Motor neuron (in vitro differentiated cells): ENCODE data around the gene SFMBT2. TPM values are rescaled to one million over a fixed set of nuclear protein-coding genes. Genes with fewer than 3 reads are reported as not detected.

ENCODE experiments used
- ATAC-seq, 8 experiments: fragments of 200-7000 bp; cut with Tn5 transposase; replicated peaks in 6 of 8; 2 replicates each; pipeline ENCODE4 v1.8.0; 2021; ENCODE audit warnings: mild to moderate bottlenecking in 8 of 8, moderate library complexity in 8 of 8
- H3K27ac ChIP-seq, 2 donors: fragments of 250-450 bp; sonication (Bioruptor Pico); 2 replicates each; pipeline ENCODE4 v1.9.0; 2021; ENCODE audit warnings: antibody characterized with exemption in 2 of 2, mild to moderate bottlenecking in 2 of 2, moderate library complexity in 1 of 2
- H3K4me1 ChIP-seq, 2 donors: fragments of 250-450 bp; sonication (Bioruptor Pico); replicated peaks in 1 of 2; 2 replicates each; pipeline ENCODE4 v1.6.1; 2021; ENCODE audit warnings: antibody characterized with exemption in 2 of 2, mild to moderate bottlenecking in 2 of 2, moderate library complexity in 1 of 2
- H3K4me3 ChIP-seq, 5 donors: fragments of 250-450 bp; sonication (Bioruptor Pico); 2 replicates each; pipeline ENCODE4 v1.9.0; 2021; ENCODE audit warnings: antibody characterized with exemption in 5 of 5, mild to moderate bottlenecking in 5 of 5, moderate library complexity in 4 of 5
- WGBS, 10 experiments: fragments of 450-650 bp; shearing (Covaris generic); methylation state at CpG; one replicate each; pipeline ENCODE4 v1.0.0; 2022; 5-methylcytosine and 5-hydroxymethylcytosine counted together
- in situ Hi-C, 9 experiments: fragments of 400-800 bp; cut with MboI; loops; one replicate each; pipeline ENCODE4 v1.15.0; 2021; ENCODE audit warnings: low sequenced_read_pairs in 9 of 9, low pct_unique_long_range_greater_than_20kb in 2 of 9; ENCODE audit not compliant: unreplicated experiment in 9 of 9
- total RNA-seq, 8 experiments: library from RNA; unstranded; fragments of 300-600 nt; gene quantifications; 2 replicates each; pipeline versions ENCODE4 v1.2.3 to v1.2.4, GENCODE V29; 2022

Gene SFMBT2
- total RNA-seq, 8 experiments from 2014 or later, result 0.15 to 16.5 (median 11.9) TPM

DNA sequence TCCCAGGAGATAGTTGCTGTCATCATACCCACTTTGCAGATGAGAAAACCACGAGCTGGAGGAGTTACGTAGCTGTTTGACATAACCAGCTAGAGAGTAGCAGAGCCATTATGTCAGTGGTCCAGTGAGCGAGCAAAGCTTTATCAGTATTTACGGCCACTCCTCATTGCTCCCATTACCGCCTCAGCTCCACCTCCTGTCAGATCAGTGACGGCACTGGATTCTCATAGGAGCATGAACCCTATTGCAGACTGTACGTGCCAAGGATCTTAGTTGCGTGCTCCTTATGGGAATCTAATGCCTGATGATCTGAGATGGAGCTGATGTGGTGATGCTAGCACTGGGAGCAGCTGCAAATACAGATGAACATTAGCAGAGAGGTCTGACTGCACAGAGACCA lies 9.2 kb upstream of the SFMBT2 start:
- H3K4me1 ChIP-seq, result no peaks in the 10 kb centered on the region
- 10 to 100% (median 87%) methylated on average over 1 to 8 of the region's 8 CpGs; no CpG with 5 or more reads in 2 of the 10 experiments for WGBS, 10 experiments
- no peak for ATAC-seq
- no peak overlapping the region for H3K27ac ChIP-seq
- H3K4me3 ChIP-seq, result no peak overlapping the region
- in situ Hi-C loops, result loop anchor here in 8 of 9 experiments (25.0 kb wide), 8 partner anchors 158 to 1008 kb away; no protein-coding TSS in a partner anchor

DNA sequence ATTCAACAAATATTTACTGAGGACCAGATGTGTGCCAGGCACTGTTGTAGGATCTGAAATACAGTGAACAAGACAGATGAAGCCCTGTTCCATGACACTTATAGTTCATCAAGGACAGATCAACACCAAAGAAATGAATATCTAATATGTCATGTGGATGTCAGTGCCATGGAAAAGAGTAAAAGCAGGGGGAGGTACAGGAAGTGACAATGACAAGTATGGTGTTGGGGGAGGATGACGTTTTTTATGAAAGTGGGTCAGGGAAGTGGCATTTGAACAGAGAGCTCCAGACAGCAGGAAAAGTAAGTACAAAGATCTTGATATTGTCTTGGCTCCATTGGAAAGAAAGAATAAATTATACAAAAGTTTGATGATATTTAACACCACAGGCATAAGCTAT lies 7.0 kb upstream of the SFMBT2 start:
- no peak overlapping the region for H3K27ac ChIP-seq
- ATAC-seq, result no peak
- in situ Hi-C loops, result loop anchor here in 8 of 9 experiments (25.0 kb wide), 8 partner anchors 156 to 1006 kb away; no protein-coding TSS in a partner anchor
- H3K4me3 ChIP-seq, result no peak overlapping the region
- no peaks in the 10 kb centered on the region for H3K4me1 ChIP-seq
- WGBS, 10 experiments, result 0 to 60% (median 50%) methylated on average over 1 of the region's 1 CpG; no CpG with 5 or more reads in 2 of the 10 experiments

DNA sequence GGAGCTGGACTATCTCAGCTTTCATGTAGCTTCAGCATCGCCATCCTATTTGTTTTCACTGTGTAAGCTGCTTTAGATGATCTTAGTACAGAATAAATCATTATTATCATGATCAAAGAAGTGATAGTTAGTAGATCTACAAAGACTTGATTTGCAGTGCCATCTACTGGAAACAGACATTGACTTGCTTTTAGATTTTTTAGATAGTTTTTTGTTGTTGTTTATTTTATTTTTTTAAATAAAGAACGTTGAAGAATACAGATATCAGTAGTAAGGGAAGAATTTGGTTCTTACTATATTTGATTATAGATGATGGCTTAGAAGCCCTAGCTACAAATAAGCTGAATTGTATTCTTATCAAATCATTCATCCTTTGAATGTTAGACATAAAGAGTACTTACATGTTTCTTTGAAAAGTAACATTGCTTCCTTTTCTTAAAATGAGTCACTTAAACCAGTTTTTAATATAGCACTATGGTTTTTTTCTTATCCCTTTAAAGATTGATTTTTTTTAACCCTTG lies 6.3 kb upstream of the SFMBT2 start:
- ATAC-seq, result peak in 4 of 8 experiments; percentile 20 to 44 (median 20)
- 0 to 48% (median 6%) methylated on average over 1 to 2 of the region's 2 CpGs; no CpG with 5 or more reads in 2 of the 10 experiments for WGBS, 10 experiments
- Histone ChIP-seq H3K4me1 (no peaks in the 10 kb centered on the region), H3K4me3 (no peak overlapping the region), H3K27ac (no peak overlapping the region)
- in situ Hi-C loops, result loop anchor here in 8 of 9 experiments (25.0 kb wide), 8 partner anchors 155 to 1005 kb away; no protein-coding TSS in a partner anchor

DNA sequence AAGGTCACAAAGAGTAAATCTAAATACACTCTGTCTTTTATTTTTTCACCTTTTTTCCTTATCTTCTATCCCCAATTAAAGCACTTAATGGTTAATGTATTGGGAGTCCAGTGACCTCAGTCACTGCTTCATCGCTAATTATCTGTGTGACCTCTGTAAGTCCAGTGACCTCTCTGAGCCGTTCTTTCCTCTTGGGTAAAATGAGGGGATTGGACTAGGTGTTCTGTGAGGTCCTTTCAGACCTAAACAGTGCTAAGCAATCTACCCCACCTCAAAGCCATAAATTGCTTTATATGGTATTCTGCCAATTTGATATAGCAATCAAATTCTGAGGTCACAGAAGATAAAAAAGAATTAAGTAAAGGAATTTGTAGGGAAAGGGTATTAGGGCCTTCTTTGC lies 3.9 kb upstream of the SFMBT2 start:
- in situ Hi-C loops, result loop anchor here in 8 of 9 experiments (25.0 kb wide), 8 partner anchors 152 to 1002 kb away; no protein-coding TSS in a partner anchor
- no peak overlapping the region for H3K27ac ChIP-seq
- no peak for ATAC-seq
- no peak overlapping the region for H3K4me3 ChIP-seq
- WGBS, 10 experiments, result 38 to 100% (median 67%) methylated on average over 1 to 2 of the region's 2 CpGs; no CpG with 5 or more reads in 3 of the 10 experiments
- H3K4me1 ChIP-seq, result no peaks in the 10 kb centered on the region

DNA sequence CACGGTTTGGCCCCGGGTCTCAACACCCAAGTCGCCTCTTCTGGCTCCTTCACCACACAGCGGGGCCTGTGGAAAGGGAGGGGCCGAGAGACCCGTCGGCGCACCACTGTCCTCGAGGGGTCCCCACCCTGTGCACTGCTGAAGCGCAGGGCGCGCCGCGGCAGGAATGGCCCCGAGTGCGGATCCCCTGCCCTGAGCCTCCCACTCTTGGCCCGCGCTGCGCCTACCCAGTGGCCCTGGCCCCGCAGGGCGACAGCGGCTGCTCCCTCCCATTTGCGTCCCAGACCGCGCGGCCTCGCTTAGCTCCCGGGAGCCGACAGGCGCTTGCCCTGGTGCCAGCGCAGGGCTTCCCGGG lies 2.1 kb upstream of the SFMBT2 start:
- Histone ChIP-seq H3K27ac (no peak overlapping the region), H3K4me3 (peak overlapping the region in 2 of 5 donors; percentile 28 to 31), H3K4me1 (no peaks in the 10 kb centered on the region)
- ATAC-seq, result no peak
- in situ Hi-C loops, result loop anchor here in 8 of 9 experiments (25.0 kb wide), 8 partner anchors 151 to 1001 kb away; no protein-coding TSS in a partner anchor
- 0 to 5% methylated on average over 2 to 4 of the region's 32 CpGs; no CpG with 5 or more reads in 8 of the 10 experiments for WGBS, 10 experiments

DNA sequence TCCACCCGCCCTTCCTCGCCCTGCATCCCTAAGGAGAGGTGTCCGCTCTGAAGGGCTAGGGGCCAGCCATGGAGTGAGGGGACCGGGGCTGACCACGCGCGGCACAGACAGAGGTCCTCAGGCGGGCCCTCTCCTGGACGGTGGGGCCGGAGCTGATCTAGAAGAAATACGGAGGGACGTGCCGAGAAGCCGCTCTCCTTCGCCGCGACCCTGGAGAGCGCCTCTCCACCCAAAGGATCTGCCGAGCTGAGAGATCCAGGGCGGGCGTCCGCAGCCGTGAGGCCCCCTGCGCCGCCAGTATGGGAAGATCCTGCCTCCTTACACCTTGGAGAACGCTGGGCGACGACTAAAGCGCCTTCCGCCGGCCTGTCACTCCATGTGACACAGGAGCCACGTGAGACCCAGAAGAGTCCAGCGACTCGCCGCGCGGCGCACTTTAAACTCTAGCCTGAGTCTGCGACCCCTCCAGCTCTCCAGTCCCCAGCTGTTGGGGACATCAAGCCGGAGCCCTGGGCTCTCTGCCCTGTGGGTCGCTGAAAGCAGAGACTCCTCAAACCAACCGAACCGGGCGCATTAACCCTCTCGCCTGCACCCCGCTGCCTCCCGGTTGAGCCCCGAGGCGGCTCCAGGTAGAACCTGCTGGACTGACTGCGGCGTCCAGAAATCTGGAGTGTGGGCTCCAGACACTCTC lies 1.5 kb upstream of the SFMBT2 start:
- in situ Hi-C loops, result loop anchor here in 8 of 9 experiments (25.0 kb wide), 8 partner anchors 150 to 1000 kb away; no protein-coding TSS in a partner anchor
- Histone ChIP-seq H3K27ac (no peak overlapping the region), H3K4me3 (peak overlapping the region in 4 of 5 donors; percentile 21 to 31 (median 26)), H3K4me1 (peaks cover 3% of the 10 kb centered on the region in 2 donors)
- WGBS, 10 experiments, result 20 to 35% (median 29%) methylated on average over 3 to 13 of the region's 51 CpGs; no CpG with 5 or more reads in 6 of the 10 experiments
- ATAC-seq, result peak in 3 of 8 experiments; percentile 13 to 23 (median 17)

DNA sequence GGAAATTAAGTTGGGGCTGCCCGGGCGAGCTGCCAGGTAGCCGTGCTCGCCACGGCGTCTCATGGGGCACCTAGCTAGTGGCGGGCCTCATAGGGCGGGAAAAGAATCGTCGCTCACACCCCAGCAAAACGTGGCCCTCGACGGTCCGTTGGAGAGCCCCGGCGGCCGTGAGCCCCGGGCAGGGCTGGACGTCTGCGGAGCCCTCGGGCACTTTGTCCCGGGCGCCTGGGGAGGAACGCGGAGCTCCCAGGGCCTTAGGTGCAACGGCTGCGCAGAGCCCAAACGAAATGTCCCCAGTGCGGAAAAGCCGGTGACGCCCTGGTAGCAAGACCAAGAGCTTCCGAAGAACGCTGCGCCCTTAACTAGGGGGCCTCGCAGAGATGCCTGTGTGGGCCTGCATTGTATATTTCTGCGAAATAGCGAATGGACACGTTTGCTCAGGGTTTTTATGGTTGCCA lies 866 bp upstream of the SFMBT2 start:
- WGBS, 10 experiments, result 0 to 80% (median 20%) methylated on average over 2 to 5 of the region's 38 CpGs; no CpG with 5 or more reads in 7 of the 10 experiments
- in situ Hi-C loops, result loop anchor here in 8 of 9 experiments (25.0 kb wide), 8 partner anchors 149 to 999 kb away; no protein-coding TSS in a partner anchor

DNA sequence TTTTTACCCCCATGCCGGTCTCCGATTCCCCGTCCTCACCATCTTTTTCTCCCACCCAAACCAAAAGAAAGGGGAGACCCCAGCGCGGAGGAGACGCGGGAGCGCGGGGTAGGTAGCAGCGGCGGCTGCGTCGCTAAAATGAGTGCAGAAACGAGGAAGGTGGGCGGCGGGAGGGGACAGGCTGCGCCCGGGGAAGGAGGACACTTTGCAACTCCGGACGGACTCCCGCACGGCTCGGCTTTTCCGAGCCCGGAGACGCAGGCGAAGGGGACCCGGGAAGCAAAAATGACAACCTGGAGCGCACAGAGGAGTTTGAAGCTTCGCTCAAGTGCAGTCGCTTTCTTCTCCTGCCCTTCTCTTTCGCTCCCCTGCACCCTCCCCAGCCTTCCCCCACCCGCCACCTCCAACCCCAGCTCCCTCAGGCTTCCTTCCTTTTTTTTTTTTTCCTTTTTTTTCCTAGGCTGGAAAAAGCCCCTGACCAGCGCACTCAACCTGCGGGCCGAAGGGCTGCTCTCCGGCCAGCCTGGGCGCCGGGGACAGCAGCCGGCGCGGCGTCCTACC lies 453 bp downstream of the SFMBT2 start:
- ATAC-seq, result peak; percentile 4 to 57 (median 12)
- peaks cover 11 to 16% of the 10 kb centered on the region in 2 donors for H3K4me1 ChIP-seq
- WGBS, 10 experiments, result 0 to 3% (median 0%) methylated on average over 2 to 11 of the region's 43 CpGs; no CpG with 5 or more reads in 6 of the 10 experiments
- peak overlapping the region; percentile 61 to 96 (median 95) for H3K4me3 ChIP-seq
- in situ Hi-C loops, result loop anchor here in 8 of 9 experiments (25.0 kb wide), 8 partner anchors 148 to 998 kb away; no protein-coding TSS in a partner anchor
- peak overlapping the region; percentile 75 to 79 for H3K27ac ChIP-seq

More for the DNA sequence above, 866 bp upstream of the SFMBT2 start:
- ATAC-seq, result no peak
- H3K4me3 ChIP-seq, result peak overlapping the region in 4 of 5 donors; percentile 61 to 96 (median 86)
- H3K4me1 ChIP-seq, result peaks cover 10% of the 10 kb centered on the region in 2 donors
- no peak overlapping the region for H3K27ac ChIP-seq

DNA sequence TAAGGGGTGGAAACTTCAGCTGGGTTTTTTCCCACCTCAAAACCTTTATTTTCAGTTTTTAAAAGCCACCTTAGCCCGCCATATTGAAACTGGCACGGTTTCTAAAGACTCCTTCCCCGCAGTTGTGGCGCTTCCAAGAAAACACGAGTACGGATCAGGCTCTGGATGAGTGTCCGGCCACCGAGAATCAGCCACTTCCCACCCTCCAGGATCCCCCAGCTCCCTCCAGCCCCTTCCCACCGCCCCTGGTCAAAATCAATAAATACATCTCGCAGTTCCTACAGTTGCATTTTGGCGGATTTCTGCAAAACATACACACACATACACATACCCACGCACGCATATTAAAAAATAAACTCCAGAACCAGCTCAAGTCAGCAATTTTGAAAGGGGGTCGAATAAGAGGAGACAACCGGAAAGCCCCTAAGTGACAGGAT lies 1.1 kb downstream of the SFMBT2 start:
- in situ Hi-C loops, result loop anchor here in 8 of 9 experiments (25.0 kb wide), 8 partner anchors 147 to 997 kb away; no protein-coding TSS in a partner anchor
- Histone ChIP-seq H3K27ac (no peak overlapping the region), H3K4me3 (peak overlapping the region; percentile 61 to 96 (median 95)), H3K4me1 (peaks cover 11 to 22% of the 10 kb centered on the region in 2 donors)
- no peak for ATAC-seq
- WGBS, 10 experiments, result 0 to 4% (median 0%) methylated on average over 1 to 9 of the region's 15 CpGs; no CpG with 5 or more reads in 2 of the 10 experiments

DNA sequence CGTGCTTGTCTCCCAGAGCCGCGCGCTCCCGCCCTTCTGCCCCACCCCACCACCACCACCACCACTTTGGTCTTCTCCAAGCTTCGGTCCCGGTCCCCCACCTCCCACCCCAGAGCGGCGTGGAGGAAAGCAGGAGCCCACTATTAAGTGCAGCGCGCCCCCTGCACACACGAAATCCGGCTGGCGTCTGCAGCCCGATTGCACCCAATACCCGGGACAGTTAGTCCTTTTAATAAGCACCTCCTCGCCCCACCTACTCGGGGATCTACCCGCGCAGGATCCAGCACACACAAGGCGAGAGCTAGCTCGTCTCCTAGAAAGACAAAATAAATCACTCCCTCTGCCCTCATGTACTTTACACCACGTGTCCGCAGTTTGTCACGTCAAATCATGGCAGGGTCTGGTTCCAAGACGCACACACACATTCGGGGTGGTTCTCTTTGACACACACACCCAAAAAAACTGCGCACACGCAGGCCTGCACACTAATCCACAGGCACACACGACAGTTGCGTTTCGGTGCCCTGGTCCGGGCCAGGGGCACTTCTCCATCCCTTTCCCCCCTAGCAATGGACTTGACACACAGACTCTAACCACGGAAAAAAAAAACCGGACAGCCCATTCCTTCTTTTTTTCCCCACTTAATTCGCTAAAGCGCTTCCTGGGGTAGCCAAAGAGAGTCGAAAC lies 1.6 kb downstream of the SFMBT2 start:
- peak in 6 of 8 experiments; percentile 20 to 40 (median 36) for ATAC-seq
- H3K4me1 ChIP-seq, result peaks cover 11 to 24% of the 10 kb centered on the region in 2 donors
- WGBS, 10 experiments, result 0 to 2% (median 0%) methylated on average over 1 to 13 of the region's 38 CpGs; no CpG with 5 or more reads in 2 of the 10 experiments
- in situ Hi-C loops, result loop anchor here in 8 of 9 experiments (25.0 kb wide), 8 partner anchors 147 to 997 kb away; no protein-coding TSS in a partner anchor
- H3K4me3 ChIP-seq, result peak overlapping the region; percentile 61 to 96 (median 95)
- peak overlapping the region in 1 of 2 donors; percentile 45 for H3K27ac ChIP-seq

DNA sequence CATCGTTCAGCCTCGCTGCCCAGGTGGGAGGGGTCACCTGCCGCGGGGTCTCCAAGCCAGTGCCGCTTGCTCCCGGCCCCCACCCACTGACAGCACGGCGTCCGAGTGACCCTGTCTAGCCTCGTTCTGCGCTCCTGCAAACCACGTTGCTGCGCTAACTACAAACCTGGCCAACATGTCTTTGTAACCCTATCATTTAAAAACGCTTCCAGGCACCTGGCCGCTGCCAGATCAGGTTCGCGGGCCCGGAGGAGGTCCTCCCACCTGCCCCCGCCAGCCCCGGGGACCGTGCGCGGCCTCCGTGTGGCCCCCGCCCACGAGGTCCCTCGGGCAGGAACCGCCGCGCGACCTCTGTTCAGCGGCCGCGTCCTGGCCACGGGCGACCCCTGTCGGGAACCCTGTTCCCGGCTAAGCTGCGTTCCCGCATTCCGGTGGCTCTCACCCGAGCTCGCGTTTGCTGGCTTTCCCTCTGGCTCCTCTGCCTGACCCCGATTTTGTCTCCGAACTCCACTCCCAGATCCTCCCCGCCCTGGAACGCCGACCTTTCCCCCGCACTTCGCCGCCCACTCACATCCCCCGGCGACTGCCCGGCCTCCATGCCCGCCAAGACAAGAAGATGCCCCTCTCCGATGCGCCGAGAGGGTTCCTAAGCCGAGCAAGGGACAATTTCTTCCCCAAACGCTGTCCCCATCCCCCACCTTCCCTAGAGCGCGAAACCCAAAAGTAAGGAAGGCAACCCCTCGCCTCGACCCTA lies 2.4 kb downstream of the SFMBT2 start:
- ATAC-seq, result peak in 6 of 8 experiments; percentile 51 to 64 (median 62)
- Histone ChIP-seq H3K4me1 (peaks cover 11 to 24% of the 10 kb centered on the region in 2 donors), H3K4me3 (peak overlapping the region; percentile 61 to 96 (median 95)), H3K27ac (peak overlapping the region; percentile 41 to 45)
- WGBS, 10 experiments, result 0% methylated on average over 6 of the region's 65 CpGs; no CpG with 5 or more reads in 9 of the 10 experiments
- in situ Hi-C loops, result loop anchor here in 8 of 9 experiments (25.0 kb wide), 8 partner anchors 146 to 996 kb away; no protein-coding TSS in a partner anchor
